H1 (cell line): ENCODE data around the gene FAHD1. TPM values are rescaled to one million over a fixed set of nuclear protein-coding genes. Genes with fewer than 3 reads are reported as not detected.

Experiments used
- CTCF ChIA-PET: fragments of 300-600 bp; sonication (Branson Sonifier 250); formaldehyde crosslinking; loops from one replicate; lab custom pipeline; 2021; ENCODE audit not compliant: partially characterized antibody; lab: Charles Lee
- POLR2A ChIA-PET: fragments of 300-600 bp; sonication (Branson Sonifier 250); formaldehyde crosslinking; loops from one replicate; lab custom pipeline; 2021; ENCODE audit warnings: inconsistent platforms; ENCODE audit not compliant: partially characterized antibody; lab: Charles Lee
- DNase-seq, 2 experiments: peaks; one replicate each; pipeline versions ENCODE4 v3.0.0 to v3.0.0-alpha.2; 2010 to 2022; ENCODE audit warnings: low spot score in 2 of 2, low read depth in 1 of 2, mixed read lengths in 1 of 2
- FAIRE-seq: peaks from 2 replicates; lab custom pipeline; 2011; peaks lifted over from hg19 to GRCh38; lab: Jason Lieb, UNC
- H2AFZ ChIP-seq: 2 replicates; pipeline ENCODE4 v1.8.1; 2012; ENCODE audit warnings: low read length, inconsistent platforms
- H2AK5ac ChIP-seq: 2 replicates; pipeline ENCODE4 v1.6.1; 2013; ENCODE audit warnings: low read depth, low read length
- H2BK120ac ChIP-seq: replicated peaks from 2 replicates; pipeline ENCODE3; 2013; ENCODE audit warnings: low read depth, low read length, inconsistent platforms
- H2BK12ac ChIP-seq: 2 replicates; pipeline ENCODE4 v1.6.1; 2013; ENCODE audit warnings: low read depth, low read length
- H2BK15ac ChIP-seq: 2 replicates; pipeline ENCODE4 v1.6.1; 2013; ENCODE audit warnings: low read length
- H2BK20ac ChIP-seq: 2 replicates; pipeline ENCODE4 v1.6.1; 2013; ENCODE audit warnings: low read length
- H2BK5ac ChIP-seq: 2 replicates; pipeline ENCODE4 v1.6.1; 2013; ENCODE audit warnings: low read depth, low read length
- H3K14ac ChIP-seq: 2 replicates; pipeline ENCODE4 v1.6.1; 2013; ENCODE audit warnings: inconsistent platforms; ENCODE audit not compliant: insufficient read length
- H3K18ac ChIP-seq: 2 replicates; pipeline ENCODE4 v1.6.1; 2013; ENCODE audit warnings: low read length; ENCODE audit errors: extremely low read depth
- H3K23ac ChIP-seq: 2 replicates; pipeline ENCODE4 v1.6.1; 2013; ENCODE audit warnings: inconsistent platforms; ENCODE audit not compliant: insufficient read length
- H3K23me2 ChIP-seq: 2 replicates; pipeline ENCODE4 v1.6.1; 2013; ENCODE audit warnings: low read depth, low read length
- H3K27ac ChIP-seq: 2 replicates; pipeline ENCODE4 v1.6.1; 2011; ENCODE audit warnings: low read depth, low read length, inconsistent platforms
- H3K27me3 ChIP-seq, 4 experiments: replicated peaks in 1 of 4; 1 replicate in 1 of 4; 2 replicates in 3 of 4; pipeline versions ENCODE4 v1.6.1 to v1.8.1; 2011 to 2013; ENCODE audit warnings: low read length in 3 of 4, mild to moderate bottlenecking in 3 of 4, inconsistent platforms in 2 of 4, mixed read lengths in 2 of 4, moderate library complexity in 1 of 4; ENCODE audit not compliant: control insufficient read depth in 3 of 4, insufficient read depth in 3 of 4; ENCODE audit errors: extremely low read depth in 1 of 4
- H3K36me3 ChIP-seq, 4 experiments: 2 replicates each; pipeline versions ENCODE4 v1.6.1 to v1.8.1; 2011 to 2013; ENCODE audit warnings: mild to moderate bottlenecking in 4 of 4, low read length in 3 of 4, moderate library complexity in 2 of 4, control low read depth in 1 of 4, inconsistent platforms in 1 of 4; ENCODE audit not compliant: insufficient read depth in 4 of 4, control insufficient read depth in 2 of 4
- H3K4ac ChIP-seq: replicated peaks from 2 replicates; pipeline ENCODE3; 2013; ENCODE audit warnings: low read length, low read depth, mixed read lengths, inconsistent platforms; ENCODE audit not compliant: insufficient read length
- H3K4me1 ChIP-seq, 4 experiments: replicated peaks in 1 of 4; 1 replicate in 1 of 4; 2 replicates in 3 of 4; pipeline versions ENCODE4 v1.6.1 to v1.8.1; 2011 to 2013; ENCODE audit warnings: low read length in 3 of 4, inconsistent platforms in 2 of 4, mixed read lengths in 1 of 4; ENCODE audit not compliant: insufficient read depth in 4 of 4, control insufficient read depth in 3 of 4
- H3K4me2 ChIP-seq, 2 experiments: 2 replicates each; pipeline versions ENCODE4 v1.6.1 to v1.8.1; 2011 to 2013; ENCODE audit warnings: low read depth in 2 of 2, low read length in 2 of 2, control low read depth in 1 of 2, inconsistent platforms in 1 of 2, mild to moderate bottlenecking in 1 of 2; ENCODE audit not compliant: insufficient read depth in 1 of 2
- H3K4me3 ChIP-seq, 4 experiments: fragments of 200-600, 300-600 bp in 1 of 4; sonication (generic), shearing (Covaris generic), sonication (Bioruptor Twin) in 1 of 4; 2 replicates each; pipeline versions ENCODE4 v1.5.1 to v1.8.1; 2011 to 2016; ENCODE audit warnings: low read length in 4 of 4, low read depth in 3 of 4, control low read depth in 2 of 4, inconsistent platforms in 2 of 4, mild to moderate bottlenecking in 2 of 4, mixed read lengths in 1 of 4, moderate library complexity in 1 of 4; ENCODE audit not compliant: insufficient read depth in 2 of 4; ENCODE audit errors: extremely low read depth in 1 of 4
- H3K56ac ChIP-seq: replicated peaks from 2 replicates; pipeline ENCODE3; 2013; ENCODE audit warnings: low read depth, mild to moderate bottlenecking, mixed read lengths, low read length, inconsistent platforms; ENCODE audit not compliant: insufficient read length
- H3K79me1 ChIP-seq: 2 replicates; pipeline ENCODE4 v1.6.1; 2013; ENCODE audit warnings: low read depth, low read length, control low read depth
- H3K79me2 ChIP-seq, 2 experiments: 2 replicates each; pipeline versions ENCODE4 v1.6.1 to v1.8.1; 2012 to 2013; ENCODE audit warnings: low read length in 2 of 2, mild to moderate bottlenecking in 2 of 2, inconsistent platforms in 1 of 2; ENCODE audit not compliant: insufficient read depth in 2 of 2, control insufficient read depth in 1 of 2
- H3K9ac ChIP-seq, 4 experiments: replicated peaks in 1 of 4; 1 replicate in 1 of 4; 2 replicates in 3 of 4; pipeline versions ENCODE4 v1.6.1 to v1.8.1; 2011 to 2013; ENCODE audit warnings: low read depth in 3 of 4, low read length in 3 of 4, control low read depth in 2 of 4, mild to moderate bottlenecking in 2 of 4, moderate library complexity in 2 of 4, inconsistent platforms in 1 of 4; ENCODE audit errors: extremely low read depth in 1 of 4
- H3K9me3 ChIP-seq, 2 experiments: 2 replicates each; pipeline versions ENCODE4 v1.6.1 to v1.8.1; 2012 to 2013; ENCODE audit warnings: mild to moderate bottlenecking in 2 of 2, moderate library complexity in 2 of 2, control low read depth in 1 of 2, inconsistent platforms in 1 of 2, low read depth in 1 of 2, low read length in 1 of 2, mixed read lengths in 1 of 2; ENCODE audit not compliant: insufficient read depth in 2 of 2
- H4K20me1 ChIP-seq, 2 experiments: replicated peaks in 1 of 2; 2 replicates each; pipeline versions ENCODE3 to v1.8.1; 2011 to 2013; ENCODE audit warnings: inconsistent platforms in 2 of 2, low read length in 2 of 2, mild to moderate bottlenecking in 1 of 2; ENCODE audit not compliant: insufficient read depth in 2 of 2, control insufficient read depth in 1 of 2
- H4K5ac ChIP-seq: 2 replicates; pipeline ENCODE4 v1.6.1; 2013; ENCODE audit warnings: low read length, low read depth, mixed read lengths, inconsistent platforms; ENCODE audit not compliant: insufficient read length
- H4K8ac ChIP-seq: 2 replicates; pipeline ENCODE4 v1.8.0; 2013; ENCODE audit warnings: mild to moderate bottlenecking, moderate library complexity, low read length, inconsistent platforms; ENCODE audit not compliant: insufficient read depth; ENCODE audit errors: extremely low read depth
- H4K91ac ChIP-seq: replicated peaks from 2 replicates; pipeline ENCODE3; 2013; ENCODE audit warnings: low read length, mixed read lengths, inconsistent platforms; ENCODE audit not compliant: insufficient read length
- HDAC2 ChIP-seq, 2 experiments: fragments of 300-600 bp in 1 of 2; sonication (generic) in 1 of 2; IDR thresholded peaks; 2 replicates each; pipeline ENCODE4 v1.6.1; 2011 to 2012; ENCODE audit warnings: low read depth in 2 of 2, low read length in 2 of 2, mild to moderate bottlenecking in 2 of 2, moderate library complexity in 2 of 2, borderline replicate concordance in 1 of 2, inconsistent platforms in 1 of 2
- POLR2AphosphoS5 ChIP-seq: IDR thresholded peaks from 2 replicates; pipeline ENCODE4 v1.6.1; 2011; ENCODE audit warnings: low read depth, low read length
- RAD21 ChIP-seq, 2 experiments: IDR thresholded peaks in 1 of 2; conservative IDR thresholded peaks in 1 of 2; 2 replicates each; pipeline ENCODE4 v1.6.1; 2011; ENCODE audit warnings: low read depth in 2 of 2, low read length in 2 of 2, improper control_type of control experiment in 1 of 2, inconsistent platforms in 1 of 2, mild to moderate bottlenecking in 1 of 2, moderate library complexity in 1 of 2
- SAP30 ChIP-seq: fragments of 300-600 bp; sonication (generic); IDR thresholded peaks from 2 replicates; pipeline ENCODE4 v1.7.1; 2012; ENCODE audit warnings: low read length, moderate library complexity, mild to moderate bottlenecking, inconsistent platforms; ENCODE audit not compliant: insufficient read depth, insufficient replicate concordance
- WGBS, 2 experiments: shearing (Covaris generic) in 1 of 2; methylation state at CpG; one replicate each; pipeline versions ENCODE4 v1.1.6 to v1.1.7; 2013 to 2015; ENCODE audit warnings: low lambda C conversion rate in 2 of 2, mixed read lengths in 2 of 2, inconsistent platforms in 1 of 2, low coverage in 1 of 2, missing lambda C conversion rate in 1 of 2; ENCODE audit not compliant: insufficient replicate concordance in 2 of 2, insufficient coverage in 1 of 2, insufficient read length in 1 of 2; ENCODE audit errors: extremely low coverage in 1 of 2, missing lambda C conversion rate in 1 of 2; 5-methylcytosine and 5-hydroxymethylcytosine counted together
- polyA plus RNA-seq, 7 experiments: library from polyadenylated mRNA; depleted of rRNA in 3 of 7; stranded (reverse) in 5 of 7; unstranded in 2 of 7; fragments of >200 nt in 5 of 7; fragments of 200-250 nt in 2 of 7; gene quantifications; 1 replicate in 5 of 7; 2 replicates in 1 of 7; 4 replicates in 1 of 7; pipeline versions ENCODE4 v1.2.1 to v1.2.3, GENCODE V29; 2011 to 2013; ENCODE audit warnings: missing spikeins in 2 of 7, mixed read lengths in 2 of 7
- total RNA-seq: library from RNA; stranded (reverse); fragmentation: NEBNext Ultra II Directional; extraction: Animal tissue kit (Norgen Biotek cat#: 25700); gene quantifications from 2 replicates; pipeline ENCODE4 v1.2.1, GENCODE V29; 2021

The FAHD1 gene
- total and polyA plus RNA-seq, 2 of the 8 experiments (the other 6 are each of a cell fraction or from before 2014, with no cell fraction given) = 20.4 to 31.9 TPM

DNA sequence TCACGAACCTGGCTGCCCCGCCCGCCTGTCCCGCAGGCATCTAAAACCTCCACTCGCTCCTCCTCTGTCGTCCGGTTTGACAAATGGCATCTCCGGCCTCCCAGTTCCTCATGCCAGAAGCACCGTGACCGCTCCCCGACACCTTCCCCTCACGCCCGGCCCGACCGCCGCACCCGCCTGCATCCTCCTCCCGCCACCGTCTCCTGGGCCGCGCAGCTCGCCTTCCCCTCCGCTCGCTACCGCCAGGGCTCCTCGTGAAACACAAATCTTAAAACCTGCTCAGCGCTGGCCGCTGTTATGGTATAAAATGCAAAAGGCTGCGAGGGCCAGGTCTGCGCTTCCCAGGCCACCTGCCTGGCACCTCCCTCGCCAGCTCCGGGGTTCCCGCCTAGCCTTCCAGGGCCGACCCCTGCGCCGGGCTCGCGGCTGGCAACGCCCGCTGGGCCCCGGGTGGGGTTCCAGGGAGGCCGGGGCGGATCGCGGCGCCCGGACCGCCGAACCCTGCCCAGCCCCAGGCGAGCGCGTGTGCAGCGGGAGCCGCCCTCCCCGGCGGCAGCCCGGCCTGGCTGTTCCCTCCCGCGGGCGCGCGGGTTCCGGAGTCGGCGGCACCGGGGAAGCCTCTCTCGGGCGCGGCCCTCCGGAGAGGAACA is 45.1 kb upstream of the FAHD1 start:
- ChIA-PET POLR2A (interaction anchor here (0.8 to 12.0 kb wide), 11 partner anchors 11 to 465 kb away, joined by 3 to 246 read pairs (median 4); partner anchors contain the start of genes EME2, IGFALS, MAPK8IP3 and MRPS34), CTCF (interaction anchor here (1.0 to 1.9 kb wide), 4 partner anchors 10 to 150 kb away, joined by 3 to 8 read pairs (median 4); partner anchors contain the start of gene NME3)
- FAIRE-seq (no peak), DNase-seq (peak in 1 of 2 experiments; percentile 56)
- Histone ChIP-seq H3K18ac (no peak overlapping the region; the same call in 1 of the 2 replicates), H3K14ac (no peak overlapping the region), H2AFZ (no peak overlapping the region), H3K9ac (peak overlapping the region; percentile 62 to 83 (median 68); a peak in 6 of 7 replicates), H3K23ac (no peak overlapping the region), H3K23me2 (peaks cover 3% of the 10 kb centered on the region; the same call in 1 of the 2 replicates), H3K4ac (no peak overlapping the region), H3K56ac (no peak overlapping the region), H3K27ac (peak overlapping the region; percentile 39; the same call in 1 of the 2 replicates), H3K4me2 (peak overlapping the region; percentile 81 to 92), H4K5ac (peak overlapping the region; percentile 5), H2BK12ac (no peak overlapping the region), H2BK5ac (no peak overlapping the region), H2AK5ac (no peak overlapping the region), H2BK15ac (no peak overlapping the region), H2BK120ac (no peak overlapping the region), H3K4me3 (peak overlapping the region; percentile 63 to 98 (median 76)), H2BK20ac (no peak overlapping the region), H3K9me3 (no peaks in the 10 kb centered on the region), H4K91ac (no peak overlapping the region), H4K8ac (peak overlapping the region; percentile 89; the same call in 1 of the 2 replicates), H4K20me1 (peaks cover 17 to 35% of the 10 kb centered on the region in 2 experiments), H3K79me2 (peaks cover 0 to 32% of the 10 kb centered on the region in 2 experiments; a peak in 3 of 4 replicates), H3K79me1 (peaks cover 16% of the 10 kb centered on the region), H3K4me1 (peaks cover 0 to 7% (median 4%) of the 10 kb centered on the region in 4 experiments; a peak in 5 of 7 replicates), H3K36me3 (peaks cover 0 to 17% (median 2%) of the 10 kb centered on the region in 4 experiments; a peak in 5 of 8 replicates), H3K27me3 (no peaks in the 10 kb centered on the region)
- whole genome bisulfite sequencing, 2 experiments = 2% methylated on average over 39 of the region's 70 CpGs; no CpG with 5 or more reads in 1 of the 2 experiments
- TF ChIP-seq RAD21 (IDR thresholded peaks at IDR 0.05 in 1 of 2, conservative IDR thresholded peaks at IDR 0.05 in 1 of 2; ENCODE audit: low read depth in 2 of 2, low read length in 2 of 2) = no peak
- TF ChIP-seq HDAC2 (IDR thresholded peaks at IDR 0.05; ENCODE audit: borderline replicate concordance in 1 of 2, low read depth in 2 of 2, low read length in 2 of 2) = no peak
- peak; percentile 11; the same call in 1 of the 2 replicates for TF ChIP-seq POLR2AphosphoS5
- TF ChIP-seq SAP30 = no peak
